H9 (cell line): ENCODE results near the gene ANO6. TPM values are rescaled to one million over a fixed set of nuclear protein-coding genes. Genes with fewer than 3 reads are reported as not detected.

ENCODE experiments used
- DNase-seq: peaks from one replicate; pipeline ENCODE4 v3.0.0-alpha.2; 2017
- H2AFZ ChIP-seq: one replicate; pipeline ENCODE4 v1.6.1; 2013; ENCODE audit warnings: mild to moderate bottlenecking, low read length, control low read depth, moderate library complexity
- H2AK5ac ChIP-seq: 2 replicates; pipeline ENCODE4 v1.6.1; 2013; ENCODE audit warnings: low read length, control low read depth, mixed read lengths; ENCODE audit not compliant: insufficient read length
- H2BK120ac ChIP-seq: one replicate; pipeline ENCODE4 v1.6.1; 2013; ENCODE audit warnings: low read depth, mild to moderate bottlenecking, low read length, control low read depth, inconsistent platforms; ENCODE audit not compliant: poor library complexity, severe bottlenecking
- H2BK12ac ChIP-seq: 2 replicates; pipeline ENCODE4 v1.6.1; 2013; ENCODE audit warnings: low read length, control low read depth, mixed read lengths, low read depth; ENCODE audit not compliant: insufficient read length
- H2BK15ac ChIP-seq: 2 replicates; pipeline ENCODE4 v1.6.1; 2013; ENCODE audit warnings: low read depth, low read length, control low read depth
- H2BK20ac ChIP-seq: one replicate; pipeline ENCODE4 v1.6.1; 2013; ENCODE audit warnings: low read depth, mild to moderate bottlenecking, low read length, control low read depth, inconsistent platforms; ENCODE audit not compliant: poor library complexity, severe bottlenecking
- H2BK5ac ChIP-seq: 2 replicates; pipeline ENCODE4 v1.6.1; 2013; ENCODE audit warnings: low read length, control low read depth, mixed read lengths; ENCODE audit not compliant: insufficient read length
- H3K14ac ChIP-seq: 2 replicates; pipeline ENCODE4 v1.6.1; 2013; ENCODE audit warnings: low read length, control low read depth; ENCODE audit not compliant: insufficient read depth
- H3K18ac ChIP-seq: 2 replicates; pipeline ENCODE4 v1.6.1; 2013; ENCODE audit warnings: low read depth, mild to moderate bottlenecking, mixed read lengths, low read length, control low read depth; ENCODE audit not compliant: insufficient read length
- H3K23ac ChIP-seq: 2 replicates; pipeline ENCODE4 v1.6.1; 2013; ENCODE audit warnings: low read length, control low read depth, mixed read lengths, low read depth; ENCODE audit not compliant: insufficient read length
- H3K23me2 ChIP-seq: 2 replicates; pipeline ENCODE4 v1.6.1; 2013; ENCODE audit warnings: low read depth, mild to moderate bottlenecking, mixed read lengths, low read length, control low read depth; ENCODE audit not compliant: insufficient read length, poor library complexity, severe bottlenecking
- H3K27ac ChIP-seq: 2 replicates; pipeline ENCODE4 v1.5.1; 2013; ENCODE audit warnings: low read length, control low read depth, mixed read lengths, low read depth; ENCODE audit not compliant: insufficient read length
- H3K27me3 ChIP-seq: 2 replicates; pipeline ENCODE4 v1.6.1; 2013; ENCODE audit warnings: low read length, control low read depth, inconsistent platforms; ENCODE audit not compliant: insufficient read depth
- H3K4ac ChIP-seq: 2 replicates; pipeline ENCODE4 v1.6.1; 2013; ENCODE audit warnings: low read depth, mild to moderate bottlenecking, control low read depth, inconsistent platforms, low read length, moderate library complexity
- H3K4me1 ChIP-seq: 2 replicates; pipeline ENCODE4 v1.6.1; 2013; ENCODE audit warnings: low read length, control low read depth, inconsistent platforms; ENCODE audit not compliant: insufficient read depth
- H3K4me2 ChIP-seq: 2 replicates; pipeline ENCODE4 v1.6.1; 2013; ENCODE audit warnings: low read length, control low read depth, mixed read lengths; ENCODE audit not compliant: insufficient read length, insufficient read depth
- H3K56ac ChIP-seq: 2 replicates; pipeline ENCODE4 v1.6.1; 2013; ENCODE audit warnings: low read depth, mild to moderate bottlenecking, mixed read lengths, low read length, control low read depth; ENCODE audit not compliant: insufficient read length
- H3K79me1 ChIP-seq: 2 replicates; pipeline ENCODE4 v1.6.1; 2013; ENCODE audit warnings: low read depth, mild to moderate bottlenecking, moderate library complexity, low read length, control low read depth, inconsistent platforms; ENCODE audit not compliant: insufficient read depth, poor library complexity, severe bottlenecking
- H3K79me2 ChIP-seq: 2 replicates; pipeline ENCODE4 v1.6.1; 2013; ENCODE audit warnings: low read length, control low read depth, inconsistent platforms; ENCODE audit not compliant: insufficient read depth
- H3K9ac ChIP-seq: 2 replicates; pipeline ENCODE4 v1.6.1; 2013; ENCODE audit warnings: low read length, control low read depth, mixed read lengths; ENCODE audit not compliant: insufficient read length; ENCODE audit errors: extremely low read depth
- H3K9me3 ChIP-seq: one replicate; pipeline ENCODE4 v1.6.1; 2013; ENCODE audit warnings: low read depth, low read length, inconsistent platforms; ENCODE audit not compliant: control insufficient read depth
- H3T11ph ChIP-seq: one replicate; pipeline ENCODE4 v1.6.1; 2013; ENCODE audit warnings: mild to moderate bottlenecking, low read length, control low read depth, inconsistent platforms
- H4K20me1 ChIP-seq: one replicate; pipeline ENCODE4 v1.6.1; 2013; ENCODE audit not compliant: control insufficient read depth, insufficient read length, insufficient read depth
- H4K5ac ChIP-seq: 2 replicates; pipeline ENCODE4 v1.6.1; 2013; ENCODE audit warnings: low read depth, mild to moderate bottlenecking, mixed read lengths, low read length, control low read depth; ENCODE audit not compliant: insufficient read length
- H4K8ac ChIP-seq: replicated peaks from 2 replicates; pipeline ENCODE4 v1.6.1; 2013; ENCODE audit warnings: low read length, control low read depth, mixed read lengths, low read depth; ENCODE audit not compliant: insufficient read length
- H4K91ac ChIP-seq: 2 replicates; pipeline ENCODE4 v1.6.1; 2013; ENCODE audit warnings: low read depth, mild to moderate bottlenecking, moderate library complexity, mixed read lengths, low read length, control low read depth; ENCODE audit not compliant: insufficient read length
- H3K27ac Mint-ChIP-seq, 3 experiments: 2 replicates in 2 of 3; 3 replicates in 1 of 3; pipeline ENCODE4 v1.8.0; 2020 to 2021; ENCODE audit warnings: mixed read lengths in 3 of 3, mild to moderate bottlenecking in 1 of 3, moderate library complexity in 1 of 3
- H3K27me3 Mint-ChIP-seq: 2 replicates; pipeline ENCODE4 v1.8.0; 2021; ENCODE audit warnings: low read depth, mild to moderate bottlenecking, moderate library complexity, mixed read lengths
- H3K36me3 Mint-ChIP-seq, 3 experiments: 2 replicates in 2 of 3; 3 replicates in 1 of 3; pipeline ENCODE4 v1.8.0; 2020 to 2021; ENCODE audit warnings: low read depth in 3 of 3, mixed read lengths in 3 of 3; ENCODE audit not compliant: insufficient read depth in 1 of 3
- H3K4me1 Mint-ChIP-seq, 2 experiments: 2 replicates each; pipeline ENCODE4 v1.8.0; 2020; ENCODE audit warnings: mixed read lengths in 2 of 2
- H3K4me3 Mint-ChIP-seq, 2 experiments: 2 replicates in 1 of 2; 3 replicates in 1 of 2; pipeline ENCODE4 v1.8.0; 2020 to 2021; ENCODE audit warnings: mild to moderate bottlenecking in 2 of 2, mixed read lengths in 2 of 2, moderate library complexity in 1 of 2
- H3K9me3 Mint-ChIP-seq, 2 experiments: 2 replicates in 1 of 2; 3 replicates in 1 of 2; pipeline ENCODE4 v1.8.0; 2020; ENCODE audit warnings: mild to moderate bottlenecking in 2 of 2, mixed read lengths in 2 of 2, moderate library complexity in 1 of 2
- WGBS: extraction: QIAGEN DNeasy Blood & Tissue Kit; methylation state at CpG from one replicate; pipeline ENCODE4 v1.1.7; 2013; ENCODE audit warnings: missing lambda C conversion rate, low lambda C conversion rate, mixed read lengths; ENCODE audit not compliant: insufficient read length; ENCODE audit errors: extremely low coverage; 5-methylcytosine and 5-hydroxymethylcytosine counted together
- total RNA-seq: library from RNA; stranded (reverse); gene quantifications from 2 replicates; pipeline ENCODE4 v1.2.1, GENCODE V29; 2021
- TF ChIP-seq, protein P1 (sequence below): fragments of 200-600 bp; sonication (generic); conservative IDR thresholded peaks from 3 replicates; pipeline ENCODE4 v1.8.0; 2021; ENCODE audit warnings: antibody characterized with exemption, mild to moderate bottlenecking

The ANO6 gene
- total RNA-seq, 1 experiment from 2014 or later = 24.3 TPM

DNA sequence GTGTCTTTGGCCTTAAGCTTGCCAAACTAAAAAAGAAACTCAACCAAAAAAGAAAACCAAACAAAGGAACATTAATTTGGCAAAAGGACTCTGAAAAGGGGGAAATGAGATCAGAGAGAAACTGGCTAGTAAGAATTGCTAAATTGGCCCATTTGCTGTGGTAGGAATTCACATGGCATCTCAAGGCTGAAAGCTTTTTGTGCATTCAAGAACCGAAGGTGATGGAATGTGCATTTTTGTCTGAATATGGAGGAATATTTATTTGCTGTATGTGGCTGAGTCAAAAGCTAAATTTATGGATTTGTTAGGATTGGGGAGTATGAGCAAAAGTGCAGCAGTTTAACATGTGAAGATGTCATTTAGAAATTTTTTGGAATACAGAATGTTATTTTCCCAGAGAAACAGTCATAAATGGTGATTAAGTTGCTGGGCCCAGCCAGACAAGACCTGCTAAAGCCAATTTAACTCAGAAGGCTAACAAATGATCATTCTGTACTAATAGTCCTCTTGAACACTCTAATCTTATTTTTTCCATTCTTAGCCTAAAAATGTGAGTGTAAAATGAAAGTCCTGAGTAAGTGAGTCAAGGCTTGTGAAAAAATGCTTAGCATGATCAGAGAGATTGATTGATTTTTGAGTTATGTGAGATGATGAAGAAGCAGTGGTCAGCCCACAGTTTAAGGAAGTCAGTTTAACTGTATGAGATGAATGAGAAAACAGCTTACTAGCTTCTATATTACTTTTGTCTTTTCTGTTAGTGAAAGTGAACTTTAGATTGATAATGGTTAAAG, 94.1 kb downstream of the ANO6 start:
- Histone ChIP-seq H4K8ac (no peak overlapping the region), H3K27me3 (no peaks in the 10 kb centered on the region), H3K23ac (no peak overlapping the region), H3T11ph (no peak overlapping the region), H2BK5ac (no peak overlapping the region), H4K20me1 (no peaks in the 10 kb centered on the region), H3K79me2 (no peaks in the 10 kb centered on the region), H3K9me3 (no peaks in the 10 kb centered on the region), H3K79me1 (no peaks in the 10 kb centered on the region), H2BK20ac (no peak overlapping the region), H3K14ac (no peak overlapping the region), H3K4ac (no peak overlapping the region), H2AK5ac (no peak overlapping the region), H3K4me1 (no peaks in the 10 kb centered on the region; the same call in 1 of the 2 replicates), H2BK120ac (no peak overlapping the region), H3K23me2 (no peaks in the 10 kb centered on the region), H3K56ac (no peak overlapping the region), H2AFZ (no peak overlapping the region), H4K91ac (no peak overlapping the region), H3K27ac (no peak overlapping the region), H3K9ac (no peak overlapping the region), H3K4me2 (no peak overlapping the region), H2BK12ac (no peak overlapping the region), H4K5ac (no peak overlapping the region), H3K18ac (no peak overlapping the region), H2BK15ac (no peak overlapping the region)
- no peak for DNase-seq
- Mint-ChIP-seq H3K9me3 (no peaks in the 10 kb centered on the region), H3K27me3 (no peaks in the 10 kb centered on the region), H3K4me3 (no peak overlapping the region), H3K27ac (no peak overlapping the region), H3K4me1 (no peaks in the 10 kb centered on the region), H3K36me3 (peaks cover 5% of the 10 kb centered on the region in 3 experiments; a peak in 5 of 7 replicates)
- TF ChIP-seq, protein P1, sequence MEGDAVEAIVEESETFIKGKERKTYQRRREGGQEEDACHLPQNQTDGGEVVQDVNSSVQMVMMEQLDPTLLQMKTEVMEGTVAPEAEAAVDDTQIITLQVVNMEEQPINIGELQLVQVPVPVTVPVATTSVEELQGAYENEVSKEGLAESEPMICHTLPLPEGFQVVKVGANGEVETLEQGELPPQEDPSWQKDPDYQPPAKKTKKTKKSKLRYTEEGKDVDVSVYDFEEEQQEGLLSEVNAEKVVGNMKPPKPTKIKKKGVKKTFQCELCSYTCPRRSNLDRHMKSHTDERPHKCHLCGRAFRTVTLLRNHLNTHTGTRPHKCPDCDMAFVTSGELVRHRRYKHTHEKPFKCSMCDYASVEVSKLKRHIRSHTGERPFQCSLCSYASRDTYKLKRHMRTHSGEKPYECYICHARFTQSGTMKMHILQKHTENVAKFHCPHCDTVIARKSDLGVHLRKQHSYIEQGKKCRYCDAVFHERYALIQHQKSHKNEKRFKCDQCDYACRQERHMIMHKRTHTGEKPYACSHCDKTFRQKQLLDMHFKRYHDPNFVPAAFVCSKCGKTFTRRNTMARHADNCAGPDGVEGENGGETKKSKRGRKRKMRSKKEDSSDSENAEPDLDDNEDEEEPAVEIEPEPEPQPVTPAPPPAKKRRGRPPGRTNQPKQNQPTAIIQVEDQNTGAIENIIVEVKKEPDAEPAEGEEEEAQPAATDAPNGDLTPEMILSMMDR = no peak
- no CpG with 5 or more reads among the region's 1 CpG for WGBS
